HL-60 (cell line): ENCODE results near the gene ACSL6.

Experiments used
- REST ChIP-seq: IDR thresholded peaks from 2 replicates; pipeline ENCODE4 v1.6.1; 2012; ENCODE audit warnings: low read depth; ENCODE audit not compliant: insufficient replicate concordance
- TF ChIP-seq, protein P1 (sequence below): IDR thresholded peaks from one replicate; pipeline ENCODE4 v1.5.1; 2011; ENCODE audit warnings: low read length, control low read depth, inconsistent platforms; ENCODE audit not compliant: insufficient read depth

DNA sequence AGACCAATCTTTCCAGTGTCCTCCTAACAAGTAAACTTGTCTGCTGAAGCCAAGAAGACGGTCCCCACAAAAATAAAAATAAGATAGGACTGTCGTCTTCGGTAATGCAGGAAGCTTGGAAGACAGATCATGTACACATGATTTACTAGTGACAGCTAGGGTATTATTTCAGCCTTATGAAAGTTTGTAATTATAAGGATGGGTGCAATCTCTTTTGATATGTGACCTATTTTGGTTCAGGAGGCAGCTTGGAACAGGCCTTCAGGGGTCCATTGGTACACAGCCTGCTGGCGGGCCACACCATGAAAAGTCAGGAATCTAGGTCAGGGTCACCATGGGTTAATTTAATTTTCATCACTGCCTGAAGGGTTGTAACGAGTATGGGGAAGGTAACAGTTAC, 52.3 kb downstream of the ACSL6 start:
- TF ChIP-seq, protein P1, sequence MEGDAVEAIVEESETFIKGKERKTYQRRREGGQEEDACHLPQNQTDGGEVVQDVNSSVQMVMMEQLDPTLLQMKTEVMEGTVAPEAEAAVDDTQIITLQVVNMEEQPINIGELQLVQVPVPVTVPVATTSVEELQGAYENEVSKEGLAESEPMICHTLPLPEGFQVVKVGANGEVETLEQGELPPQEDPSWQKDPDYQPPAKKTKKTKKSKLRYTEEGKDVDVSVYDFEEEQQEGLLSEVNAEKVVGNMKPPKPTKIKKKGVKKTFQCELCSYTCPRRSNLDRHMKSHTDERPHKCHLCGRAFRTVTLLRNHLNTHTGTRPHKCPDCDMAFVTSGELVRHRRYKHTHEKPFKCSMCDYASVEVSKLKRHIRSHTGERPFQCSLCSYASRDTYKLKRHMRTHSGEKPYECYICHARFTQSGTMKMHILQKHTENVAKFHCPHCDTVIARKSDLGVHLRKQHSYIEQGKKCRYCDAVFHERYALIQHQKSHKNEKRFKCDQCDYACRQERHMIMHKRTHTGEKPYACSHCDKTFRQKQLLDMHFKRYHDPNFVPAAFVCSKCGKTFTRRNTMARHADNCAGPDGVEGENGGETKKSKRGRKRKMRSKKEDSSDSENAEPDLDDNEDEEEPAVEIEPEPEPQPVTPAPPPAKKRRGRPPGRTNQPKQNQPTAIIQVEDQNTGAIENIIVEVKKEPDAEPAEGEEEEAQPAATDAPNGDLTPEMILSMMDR: no peak
- no peak for TF ChIP-seq REST
